Testis (tissue), 2 donors: ENCODE measurements around the gene OMA1.

Experiments used
- CTCF ChIP-seq, 3 experiments: fragments of 450-650 bp in 2 of 3; fragments of 200-600 bp in 1 of 3; sonication (generic) in 1 of 3; IDR thresholded peaks; one replicate each; pipeline ENCODE4 v1.5.1; 2016 to 2019; ENCODE audit warnings: antibody characterized with exemption in 3 of 3, mild to moderate bottlenecking in 2 of 3, moderate library complexity in 1 of 3
- POLR2A ChIP-seq: fragments of 450-650 bp; IDR thresholded peaks from one replicate; pipeline ENCODE4 v1.6.1; 2017; ENCODE audit warnings: antibody characterized with exemption, mild to moderate bottlenecking, moderate library complexity

- no peak for TF ChIP-seq CTCF (IDR thresholded peaks at IDR 0.05)
- TF ChIP-seq POLR2A, result no peak
Observed at GRCh38 chr1:58466630-58467241, 79.8 kb downstream of the OMA1 start.
